HG02970 (cell line): ENCODE measurements around the gene IFNA13.
A peak's percentile ranks its signal among the peaks of the same experiment; 100 is the strongest.
"Not testable (repeated sequence)": the region's sequence is repeated elsewhere in the genome, so short reads cannot be mapped to it uniquely, and the experiment has no call there.

Experiments used
- ATAC-seq: cut with Tn5 transposase; IDR thresholded peaks from one replicate; pipeline ENCODE4 v1.9.1; 2021; ENCODE audit warnings: mild to moderate bottlenecking, moderate library complexity, moderate number of reproducible peaks; ENCODE audit not compliant: unreplicated experiment, low FRiP score

IFNA13 gene

GRCh38 chr9:21367957-21368356 is at the start of gene IFNA13:
Gene IFNA13 (minus strand): TSS chr9:21368057. CDS start chr9:21368010, 47 bp downstream.
- ATAC-seq, result no peak

GRCh38 chr9:21415493-21416267 is 47.8 kb upstream of the IFNA13 start:
- no peak for ATAC-seq

GRCh38 chr9:21414220-21414940 is 46.5 kb upstream of the IFNA13 start:
- ATAC-seq, result no peak

- ATAC-seq, result no peak
Measured at GRCh38 chr9:21413624-21414023, 45.8 kb upstream of the IFNA13 start.

GRCh38 chr9:21413151-21413550 is 45.3 kb upstream of the IFNA13 start:
- ATAC-seq, result no peak

GRCh38 chr9:21412107-21412506 is 44.2 kb upstream of the IFNA13 start:
- no peak for ATAC-seq

GRCh38 chr9:21408817-21409216 is 41.0 kb upstream of the IFNA13 start, which contains the start of gene IFNA8:
Gene IFNA8 (plus strand): TSS chr9:21409117. CDS start chr9:21409177, 60 bp downstream.
- no peak for ATAC-seq

- ATAC-seq, result no peak
Measured at GRCh38 chr9:21404146-21404545, 36.3 kb upstream of the IFNA13 start.

- no peak for ATAC-seq
Measured at GRCh38 chr9:21402386-21403251, 34.8 kb upstream of the IFNA13 start.

GRCh38 chr9:21399956-21400355 is 32.1 kb upstream of the IFNA13 start:
- ATAC-seq, result no peak

GRCh38 chr9:21398955-21399489 is 31.2 kb upstream of the IFNA13 start:
- no peak for ATAC-seq

- ATAC-seq, result peak; percentile 64
Measured at GRCh38 chr9:21395778-21396717, 28.2 kb upstream of the IFNA13 start.

GRCh38 chr9:21392270-21392669 is 24.4 kb upstream of the IFNA13 start:
- ATAC-seq, result no peak

GRCh38 chr9:21385131-21385670 is 17.3 kb upstream of the IFNA13 start, which contains the start of gene IFNA2:
Gene IFNA2 (minus strand): TSS chr9:21385398. CDS start chr9:21385329, 69 bp downstream.
- no peak for ATAC-seq

- ATAC-seq, result no peak
Measured at GRCh38 chr9:21383627-21384026, 15.8 kb upstream of the IFNA13 start.

GRCh38 chr9:21381448-21382339 is 13.8 kb upstream of the IFNA13 start:
- ATAC-seq, result peak; percentile 95

- not testable (repeated sequence) for ATAC-seq
Measured at GRCh38 chr9:21371467-21371866, 3.6 kb upstream of the IFNA13 start.

- ATAC-seq, result peak; percentile 88
Measured at GRCh38 chr9:21367169-21367568, 688 bp downstream of the IFNA13 start.
